Measurements from ENCODE around the gene GSK3A.
A peak's percentile ranks its signal among the peaks of the same experiment; 100 is the strongest.

- TF ChIP-seq CTCF (IDR thresholded peaks at IDR 0.05): peak; percentile 32
- TF ChIP-seq EZH2 (IDR thresholded peaks at IDR 0.05; ENCODE audit: borderline replicate concordance, insufficient read depth, low read depth, low read length, poor library complexity, severe bottlenecking): no peak
Observed at GRCh38 chr19:42199440-42200115, 42.8 kb downstream of the GSK3A start.
